Tibial artery (tissue), 4 donors: ENCODE data around the gene GNG3.
"Not testable (repeated sequence)": the region's sequence is repeated elsewhere in the genome, so short reads cannot be mapped to it uniquely, and the experiment has no call there.

Experiments used
- DNase-seq, 2 donors: peaks; one replicate each; pipeline ENCODE4 v3.0.0-alpha.2; 2019
- H3K27ac ChIP-seq, 2 donors: fragments of 200-600 bp; sonication (generic) in 1 of 2; 1 replicate in 1 of 2; 2 replicates in 1 of 2; pipeline ENCODE4 v1.5.1; 2018 to 2019; ENCODE audit warnings: mild to moderate bottlenecking in 1 of 2
- H3K27me3 ChIP-seq, 2 donors: fragments of 200-600 bp; sonication (generic) in 1 of 2; one replicate each; pipeline versions ENCODE4 v1.5.1 to v1.6.0; 2016 to 2019
- H3K36me3 ChIP-seq, 3 donors: fragments of 200-600 bp; sonication (generic) in 2 of 3; one replicate each; pipeline ENCODE4 v1.5.1; 2016 to 2019; ENCODE audit warnings: mild to moderate bottlenecking in 2 of 3
- H3K4me1 ChIP-seq, 4 donors: fragments of 200-600 bp; sonication (generic) in 2 of 4; 1 replicate in 3 of 4; 2 replicates in 1 of 4; pipeline ENCODE4 v1.5.1; 2016 to 2019
- H3K4me3 ChIP-seq, 2 donors: fragments of 200-600 bp; sonication (generic) in 1 of 2; 1 replicate in 1 of 2; 2 replicates in 1 of 2; pipeline ENCODE4 v1.5.1; 2018 to 2019; ENCODE audit warnings: mild to moderate bottlenecking in 2 of 2
- H3K9me3 ChIP-seq, 3 donors: fragments of 200-600 bp; sonication (generic) in 1 of 3; one replicate each; pipeline ENCODE4 v1.5.1; 2016 to 2019
- CTCF ChIP-seq, 2 experiments: fragments of 200-600 bp in 1 of 2; fragments of 450-650 bp in 1 of 2; IDR thresholded peaks; one replicate each; pipeline ENCODE4 v1.5.1; 2017 to 2019; ENCODE audit warnings: antibody characterized with exemption in 2 of 2, mild to moderate bottlenecking in 1 of 2, moderate library complexity in 1 of 2
- intact Hi-C: fragments of 100-400 bp; cut with DNase I; formaldehyde crosslinking; loops from one replicate; pipeline ENCODE4 v1.15.0; 2023; ENCODE audit warnings: low total_unique reads

GNG3 gene

GRCh38 chr11:62728171-62728988 lies 20.9 kb downstream of the GNG3 start, which contains the start of gene TTC9C:
Gene TTC9C (plus strand): TSS chr11:62728486. CDS start chr11:62728849, 363 bp downstream.
- Histone ChIP-seq H3K27me3 (no peaks in the 10 kb centered on the region), H3K36me3 (peaks cover 12 to 30% (median 13%) of the 10 kb centered on the region in 3 donors), H3K4me1 (peaks cover 0 to 58% (median 44%) of the 10 kb centered on the region in 4 donors), H3K4me3 (peak within 1 kb of the TSS; percentile 85 to 89), H3K9me3 (no peaks in the 10 kb centered on the region), H3K27ac (peak within 1 kb of the TSS; percentile 88 to 90)
- no peak for TF ChIP-seq CTCF (IDR thresholded peaks at IDR 0.05)
- intact Hi-C loops = loop anchor here (1.0 kb wide), 1 partner anchor 26 kb away; the partner anchor contains the start of gene ZBTB3
- DNase-seq = peak; percentile 93 to 94

GRCh38 chr11:62730076-62730475 lies 22.6 kb downstream of the GNG3 start:
- H3K27me3 ChIP-seq, DNase-seq, intact Hi-C loops, H3K9me3 ChIP-seq: not testable (repeated sequence)
- Histone ChIP-seq H3K4me1 (peaks cover 0 to 41% (median 31%) of the 10 kb centered on the region in 4 donors), H3K4me3 (peak overlapping the region; percentile 85 to 89), H3K36me3 (peaks cover 9 to 40% (median 19%) of the 10 kb centered on the region in 3 donors), H3K27ac (peak overlapping the region in 1 of 2 donors; percentile 90)

GRCh38 chr11:62732830-62733229 lies 25.4 kb downstream of the GNG3 start:
- no peak for DNase-seq
- Histone ChIP-seq H3K36me3 (peaks cover 29 to 68% (median 38%) of the 10 kb centered on the region in 3 donors), H3K27me3 (no peaks in the 10 kb centered on the region), H3K27ac (no peak overlapping the region), H3K4me1 (peaks cover 0 to 29% (median 23%) of the 10 kb centered on the region in 4 donors), H3K4me3 (no peak overlapping the region), H3K9me3 (no peaks in the 10 kb centered on the region)
- intact Hi-C loops = no loop called here
- TF ChIP-seq CTCF (IDR thresholded peaks at IDR 0.05) = no peak

GRCh38 chr11:62737196-62737595 lies 29.7 kb downstream of the GNG3 start:
- no peaks in the 10 kb centered on the region for H3K27me3 ChIP-seq
- TF ChIP-seq CTCF (IDR thresholded peaks at IDR 0.05) = no peak
- peaks cover 0 to 2% (median 0%) of the 10 kb centered on the region in 4 donors for H3K4me1 ChIP-seq
- H3K27ac ChIP-seq = no peak overlapping the region
- DNase-seq = no peak
- peaks cover 47 to 92% (median 63%) of the 10 kb centered on the region in 3 donors for H3K36me3 ChIP-seq
- intact Hi-C loops = no loop called here
- H3K9me3 ChIP-seq = no peaks in the 10 kb centered on the region
- H3K4me3 ChIP-seq = no peak overlapping the region

- intact Hi-C loops = no loop called here
- no peaks in the 10 kb centered on the region for H3K27me3 ChIP-seq
- H3K36me3 ChIP-seq = peaks cover 0 to 20% (median 0%) of the 10 kb centered on the region in 3 donors
- H3K4me1 ChIP-seq = peaks cover 0 to 13% (median 7%) of the 10 kb centered on the region in 4 donors
- no peak for DNase-seq
- H3K4me3 ChIP-seq = no peak overlapping the region
- no peak for TF ChIP-seq CTCF (IDR thresholded peaks at IDR 0.05)
- no peaks in the 10 kb centered on the region for H3K9me3 ChIP-seq
- H3K27ac ChIP-seq = no peak overlapping the region
Observed at GRCh38 chr11:62747475-62748160, 40.1 kb downstream of the GNG3 start.

GRCh38 chr11:62749931-62750330 lies 42.5 kb downstream of the GNG3 start:
- intact Hi-C loops, H3K27me3 ChIP-seq, DNase-seq, H3K9me3 ChIP-seq, H3K4me3 ChIP-seq, H3K27ac ChIP-seq: not testable (repeated sequence)
- peaks cover 0 to 25% (median 18%) of the 10 kb centered on the region in 4 donors for H3K4me1 ChIP-seq
- peaks cover 0 to 28% (median 0%) of the 10 kb centered on the region in 3 donors for H3K36me3 ChIP-seq
